ENCODE results near the gene CUEDC1.
A peak's percentile ranks its signal among the peaks of the same experiment; 100 is the strongest.

CUEDC1 gene

GRCh38 chr17:57920916-57921703 is 34.1 kb downstream of the CUEDC1 start:
- no peak for DNase-seq
- H3K27ac Mint-ChIP-seq = peak overlapping the region; percentile 97
- peaks cover 4% of the 10 kb centered on the region for H3K36me3 Mint-ChIP-seq (ENCODE audit: low read depth)
- H3K4me1 Mint-ChIP-seq = peaks cover 82% of the 10 kb centered on the region
- no peaks in the 10 kb centered on the region for H3K9me3 Mint-ChIP-seq
- TF ChIP-seq CTCF (IDR thresholded peaks at IDR 0.05) = no peak
- H3K27me3 Mint-ChIP-seq (ENCODE audit: low read depth, poor library complexity) = peaks cover 3% of the 10 kb centered on the region
- H3K4me3 Mint-ChIP-seq = peak overlapping the region; percentile 28

- Mint-ChIP-seq H3K27me3 (ENCODE audit: low read depth, poor library complexity) (peaks cover 3% of the 10 kb centered on the region), H3K36me3 (ENCODE audit: low read depth) (peaks cover 4% of the 10 kb centered on the region), H3K4me1 (peaks cover 82% of the 10 kb centered on the region), H3K27ac (no peak overlapping the region), H3K9me3 (no peaks in the 10 kb centered on the region), H3K4me3 (no peak overlapping the region)
- no peak for TF ChIP-seq CTCF (IDR thresholded peaks at IDR 0.05)
- no peak for DNase-seq
Observed at GRCh38 chr17:57919918-57920317, 35.3 kb downstream of the CUEDC1 start.

GRCh38 chr17:57918017-57918895 is 37.0 kb downstream of the CUEDC1 start:
- DNase-seq = no peak
- no peak for TF ChIP-seq CTCF (IDR thresholded peaks at IDR 0.05)

GRCh38 chr17:57916925-57917858 is 38.0 kb downstream of the CUEDC1 start:
- no peak for DNase-seq
- Mint-ChIP-seq H3K36me3 (ENCODE audit: low read depth) (no peaks in the 10 kb centered on the region), H3K27me3 (ENCODE audit: low read depth, poor library complexity) (peaks cover 10% of the 10 kb centered on the region), H3K9me3 (no peaks in the 10 kb centered on the region), H3K4me1 (peaks cover 88% of the 10 kb centered on the region), H3K4me3 (peak overlapping the region; percentile 15), H3K27ac (peak overlapping the region; percentile 89)
- TF ChIP-seq CTCF (IDR thresholded peaks at IDR 0.05) = no peak

More at GRCh38 chr17:57918017-57918895, 37.0 kb downstream of the CUEDC1 start:
- H3K4me1 Mint-ChIP-seq = peaks cover 87% of the 10 kb centered on the region
- no peak overlapping the region for H3K4me3 Mint-ChIP-seq
- H3K27me3 Mint-ChIP-seq (ENCODE audit: low read depth, poor library complexity) = peaks cover 10% of the 10 kb centered on the region
- no peaks in the 10 kb centered on the region for H3K9me3 Mint-ChIP-seq
- H3K27ac Mint-ChIP-seq = peak overlapping the region; percentile 96
- H3K36me3 Mint-ChIP-seq (ENCODE audit: low read depth) = no peaks in the 10 kb centered on the region

- no peaks in the 10 kb centered on the region for H3K36me3 Mint-ChIP-seq (ENCODE audit: low read depth)
- peak overlapping the region; percentile 89 for H3K27ac Mint-ChIP-seq
- no peak for TF ChIP-seq CTCF (IDR thresholded peaks at IDR 0.05)
- DNase-seq = peak; percentile 63
- no peaks in the 10 kb centered on the region for H3K9me3 Mint-ChIP-seq
- peaks cover 10% of the 10 kb centered on the region for H3K27me3 Mint-ChIP-seq (ENCODE audit: low read depth, poor library complexity)
- H3K4me1 Mint-ChIP-seq = peaks cover 85% of the 10 kb centered on the region
- H3K4me3 Mint-ChIP-seq = peak overlapping the region; percentile 25
Observed at GRCh38 chr17:57915985-57916757, 39.0 kb downstream of the CUEDC1 start.
